Peyer's patch (tissue), 4 donors: ENCODE results near the gene SLCO4A1. TPM values are rescaled to one million over a fixed set of nuclear protein-coding genes. Genes with fewer than 3 reads are reported as not detected.

Experiments used
- DNase-seq, 3 donors: peaks; one replicate each; pipeline ENCODE4 v3.0.0-alpha.2; 2017 to 2019
- H3K27ac ChIP-seq, 4 donors: fragments of 200-600 bp; sonication (generic); one replicate each; pipeline ENCODE4 v1.5.1; 2016 to 2019
- H3K27me3 ChIP-seq, 2 donors: fragments of 200-600 bp; sonication (generic); one replicate each; pipeline ENCODE4 v1.5.1; 2019
- H3K36me3 ChIP-seq, 3 donors: fragments of 200-600 bp; sonication (generic); one replicate each; pipeline ENCODE4 v1.5.1; 2016 to 2019
- H3K4me1 ChIP-seq, 4 donors: fragments of 200-600 bp; sonication (generic); one replicate each; pipeline ENCODE4 v1.5.1; 2016 to 2019
- H3K4me3 ChIP-seq, 4 donors: fragments of 200-600 bp; sonication (generic); 1 replicate in 3 of 4; 2 replicates in 1 of 4; pipeline ENCODE4 v1.5.1; 2016 to 2019; ENCODE audit warnings: mild to moderate bottlenecking in 1 of 4
- H3K9me3 ChIP-seq, 4 donors: fragments of 200-600 bp; sonication (generic); one replicate each; pipeline ENCODE4 v1.5.1; 2016 to 2019; ENCODE audit warnings: mild to moderate bottlenecking in 1 of 4
- POLR2A ChIP-seq, 2 donors: fragments of 450-650 bp; IDR thresholded peaks; one replicate each; pipeline ENCODE4 v1.5.1; 2017; ENCODE audit warnings: antibody characterized with exemption in 2 of 2, mild to moderate bottlenecking in 2 of 2, moderate library complexity in 2 of 2
- total RNA-seq, 4 donors: library from RNA; depleted of rRNA; stranded (reverse); fragments of >200 nt; gene quantifications; one replicate each; pipeline ENCODE4 v1.1.0, GENCODE V29; 2016
- TF ChIP-seq, protein P1 (sequence below), 6 experiments: fragments of 450-650 bp in 4 of 6; fragments of 200-600 bp in 2 of 6; sonication (generic) in 1 of 6; IDR thresholded peaks; one replicate each; pipeline ENCODE4 v1.5.1; 2017 to 2019; ENCODE audit warnings: antibody characterized with exemption in 6 of 6, mild to moderate bottlenecking in 3 of 6, moderate library complexity in 1 of 6

Gene SLCO4A1
- total RNA-seq, 4 donors from 2014 or later, result 6.7 to 42.9 (median 28.5) TPM

DNA sequence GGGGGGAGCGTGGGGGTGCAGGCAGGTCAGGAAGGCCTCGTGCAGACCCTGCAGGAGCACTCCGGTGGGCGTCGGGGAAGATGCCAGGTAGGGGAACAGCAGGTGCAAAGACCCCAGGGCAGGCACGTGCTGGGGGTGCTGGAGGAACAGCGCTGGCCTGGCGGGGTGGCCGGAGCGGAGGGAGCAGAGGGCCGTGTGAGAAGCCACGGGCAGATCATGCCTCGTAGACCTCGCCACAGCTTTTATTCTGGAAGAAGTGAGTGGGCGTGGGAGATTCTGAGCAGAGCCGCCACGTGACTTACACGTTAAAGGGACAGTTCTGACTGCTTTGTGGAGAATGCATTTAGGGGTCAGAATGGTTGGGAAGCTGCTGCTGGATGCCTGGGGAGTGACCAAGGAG, 75.6 kb downstream of the SLCO4A1 start:
- no peak overlapping the region for H3K27ac ChIP-seq
- no peak for TF ChIP-seq POLR2A (IDR thresholded peaks at IDR 0.05)
- TF ChIP-seq, protein P1, sequence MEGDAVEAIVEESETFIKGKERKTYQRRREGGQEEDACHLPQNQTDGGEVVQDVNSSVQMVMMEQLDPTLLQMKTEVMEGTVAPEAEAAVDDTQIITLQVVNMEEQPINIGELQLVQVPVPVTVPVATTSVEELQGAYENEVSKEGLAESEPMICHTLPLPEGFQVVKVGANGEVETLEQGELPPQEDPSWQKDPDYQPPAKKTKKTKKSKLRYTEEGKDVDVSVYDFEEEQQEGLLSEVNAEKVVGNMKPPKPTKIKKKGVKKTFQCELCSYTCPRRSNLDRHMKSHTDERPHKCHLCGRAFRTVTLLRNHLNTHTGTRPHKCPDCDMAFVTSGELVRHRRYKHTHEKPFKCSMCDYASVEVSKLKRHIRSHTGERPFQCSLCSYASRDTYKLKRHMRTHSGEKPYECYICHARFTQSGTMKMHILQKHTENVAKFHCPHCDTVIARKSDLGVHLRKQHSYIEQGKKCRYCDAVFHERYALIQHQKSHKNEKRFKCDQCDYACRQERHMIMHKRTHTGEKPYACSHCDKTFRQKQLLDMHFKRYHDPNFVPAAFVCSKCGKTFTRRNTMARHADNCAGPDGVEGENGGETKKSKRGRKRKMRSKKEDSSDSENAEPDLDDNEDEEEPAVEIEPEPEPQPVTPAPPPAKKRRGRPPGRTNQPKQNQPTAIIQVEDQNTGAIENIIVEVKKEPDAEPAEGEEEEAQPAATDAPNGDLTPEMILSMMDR (IDR thresholded peaks at IDR 0.05), result no peak
- no peak for DNase-seq
- no peaks in the 10 kb centered on the region for H3K27me3 ChIP-seq
- H3K4me1 ChIP-seq, result no peaks in the 10 kb centered on the region
- peaks cover 0 to 5% (median 2%) of the 10 kb centered on the region in 4 donors for H3K9me3 ChIP-seq
- H3K36me3 ChIP-seq, result no peaks in the 10 kb centered on the region
- H3K4me3 ChIP-seq, result no peak overlapping the region

DNA sequence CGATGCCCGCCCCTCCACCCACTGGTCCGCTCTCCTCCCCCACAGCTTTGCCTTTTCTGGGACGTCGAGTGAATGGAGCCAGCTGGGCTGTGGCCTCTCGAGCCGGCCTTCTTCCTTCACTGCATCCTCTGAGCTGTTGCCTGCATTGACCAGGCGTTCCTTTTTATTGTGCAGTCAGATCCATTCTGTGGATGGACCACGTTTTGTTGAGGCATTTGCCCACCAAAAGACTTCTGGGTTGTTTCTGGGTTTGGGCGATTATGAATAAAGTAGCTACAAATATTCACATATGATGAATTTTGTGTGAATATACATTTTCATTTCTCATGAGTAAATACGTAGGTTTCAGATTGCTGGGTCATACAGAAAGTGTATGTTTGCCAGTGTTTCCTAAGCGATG, 76.2 kb downstream of the SLCO4A1 start:
- H3K4me3 ChIP-seq, result no peak overlapping the region
- peaks cover 0 to 5% (median 2%) of the 10 kb centered on the region in 4 donors for H3K9me3 ChIP-seq
- no peak for DNase-seq
- TF ChIP-seq, protein P1 (IDR thresholded peaks at IDR 0.05), result no peak
- TF ChIP-seq POLR2A (IDR thresholded peaks at IDR 0.05), result no peak
- H3K27me3 ChIP-seq, result no peaks in the 10 kb centered on the region
- no peaks in the 10 kb centered on the region for H3K36me3 ChIP-seq
- no peaks in the 10 kb centered on the region for H3K4me1 ChIP-seq
- no peak overlapping the region for H3K27ac ChIP-seq

DNA sequence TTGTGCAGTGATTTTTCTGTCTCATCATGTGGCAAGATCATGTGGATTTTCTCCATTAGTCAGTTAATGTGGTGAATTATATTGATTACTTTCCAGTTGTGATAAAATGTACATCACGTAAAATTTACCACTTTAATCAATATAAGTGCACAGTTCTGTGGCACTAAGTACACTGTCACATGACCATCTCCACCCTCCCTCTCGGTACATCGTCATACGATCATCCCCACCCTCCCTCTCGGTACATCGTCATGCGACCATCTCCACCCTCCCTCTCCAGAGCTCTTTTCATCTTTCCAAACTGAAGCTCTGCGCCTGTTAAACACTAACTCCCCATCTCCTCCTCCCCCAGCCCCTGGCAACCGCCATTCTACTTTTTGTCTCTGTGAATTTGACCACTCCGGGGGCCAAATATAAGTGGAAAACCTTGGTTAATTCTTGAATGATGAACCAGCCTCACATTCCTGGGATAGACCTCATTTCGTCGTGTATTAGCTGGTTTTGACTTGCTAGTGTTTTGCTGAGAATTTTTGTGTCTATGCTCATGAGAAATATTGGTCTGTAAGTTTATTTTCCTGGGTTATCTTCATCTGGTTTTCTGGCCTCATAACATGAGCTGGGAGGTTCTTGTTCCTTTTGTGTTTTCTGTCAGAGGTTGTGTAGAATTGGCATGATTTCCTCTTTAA, 77.1 kb downstream of the SLCO4A1 start:
- Histone ChIP-seq H3K9me3 (peaks cover 0 to 5% (median 2%) of the 10 kb centered on the region in 4 donors), H3K4me3 (no peak overlapping the region), H3K27me3 (no peaks in the 10 kb centered on the region), H3K36me3 (no peaks in the 10 kb centered on the region), H3K4me1 (no peaks in the 10 kb centered on the region), H3K27ac (no peak overlapping the region)
- no peak for TF ChIP-seq POLR2A (IDR thresholded peaks at IDR 0.05)
- TF ChIP-seq, protein P1 (IDR thresholded peaks at IDR 0.05), result no peak
- no peak for DNase-seq

Other genes starting within 250 kb of the SLCO4A1 start
- 10 to 100 TPM in 2 of 4 donors, 1 to 10 TPM in 2; 7.2 to 33.8 (median 11.1) TPM for gene CABLES2, start 235.2 kb upstream of the SLCO4A1 start, total RNA-seq
- 10 to 100 TPM in 3 of 4 donors, 1 to 10 TPM in 1; 6.6 to 26.7 (median 13.4) TPM for gene RBBP8NL, start 215.0 kb upstream of the SLCO4A1 start, total RNA-seq
- 10 to 100 TPM in 3 of 4 donors, 1 to 10 TPM in 1; 1.7 to 48.3 (median 39.5) TPM for gene GATA5, start 166.5 kb upstream of the SLCO4A1 start, total RNA-seq
- under 1 TPM in 1 of 4 donors, not detected in 3; 0.76 TPM for gene NTSR1, start 66.3 kb downstream of the SLCO4A1 start, total RNA-seq
- gene MRGBP, start 154.0 kb downstream of the SLCO4A1 start, total RNA-seq, result 10 to 100 TPM; 11.6 to 15.4 (median 13.3) TPM
- gene OGFR, start 162.3 kb downstream of the SLCO4A1 start, total RNA-seq, result 10 to 100 TPM; 73.3 to 88.3 (median 76.3) TPM
- gene COL9A3, start 174.5 kb downstream of the SLCO4A1 start, total RNA-seq, result 10 to 100 TPM in 1 of 4 donors, 1 to 10 TPM in 3; 3.3 to 19.8 (median 4.1) TPM
- 1 to 10 TPM; 2.6 to 6.6 (median 5.0) TPM for gene TCFL5, start 219.3 kb downstream of the SLCO4A1 start, total RNA-seq